ENCODE results near the gene MCF2L2.

DNA sequence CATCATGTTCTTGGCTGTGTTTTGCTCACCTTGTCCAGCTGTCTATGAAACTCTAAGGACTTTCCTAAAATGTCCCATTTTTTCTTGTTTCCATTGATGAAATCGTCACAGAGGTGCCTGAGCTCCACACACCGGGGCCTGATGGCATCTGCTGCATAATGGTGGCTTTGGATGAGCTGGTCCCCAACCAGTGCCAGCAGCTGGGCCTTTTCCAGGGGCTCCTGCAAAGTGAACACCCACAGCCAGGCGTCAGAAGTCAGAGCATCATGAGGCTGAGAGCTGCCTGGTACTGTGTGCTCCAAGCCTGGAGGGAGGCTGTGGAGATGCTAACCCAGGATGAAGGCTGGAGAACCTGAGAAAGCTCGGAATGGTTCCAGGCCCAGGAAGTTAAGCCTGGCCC lies 128.4 kb downstream of the MCF2L2 start:
- TF ChIP-seq POLR2A (IDR thresholded peaks at IDR 0.05; ENCODE audit: low read depth, low read length), result no peak
- no peak for TF ChIP-seq TAF1 (IDR thresholded peaks at IDR 0.05; ENCODE audit: borderline replicate concordance, low read depth, low read length)
